OCI-LY3 (cell line): ENCODE results near the gene DGAT2.

Source experiments
- H2AFZ ChIP-seq: fragments of 200-600, 300-600 bp; shearing (Covaris generic); 2 replicates; pipeline ENCODE4 v1.6.0; 2014; ENCODE audit warnings: antibody characterized with exemption, low read depth, low read length
- H3K27ac ChIP-seq: fragments of 200-600, 300-600 bp; sonication (generic); 2 replicates; pipeline ENCODE4 v1.5.1; 2014; ENCODE audit warnings: mild to moderate bottlenecking, low read length, moderate library complexity, mixed read lengths
- H3K27me3 ChIP-seq: fragments of 200-600, 300-600 bp; sonication (generic); 2 replicates; pipeline ENCODE4 v1.6.1; 2014; ENCODE audit warnings: low read depth, low read length, mixed read lengths
- H3K36me3 ChIP-seq: fragments of 200-600, 300-600 bp; sonication (generic); replicated peaks from 2 replicates; pipeline ENCODE3; 2014; ENCODE audit warnings: low read depth, low read length, mixed read lengths
- H3K4me1 ChIP-seq: fragments of 300-600, 200-600 bp; sonication (generic); 2 replicates; pipeline ENCODE4 v1.6.1; 2014; ENCODE audit warnings: low read length, mixed read lengths
- H3K4me2 ChIP-seq: fragments of 200-600, 300-600 bp; sonication (generic); 2 replicates; pipeline ENCODE4 v1.6.1; 2014; ENCODE audit warnings: low read length, mixed read lengths
- H3K4me3 ChIP-seq: fragments of 300-600, 200-600 bp; sonication (generic); 2 replicates; pipeline ENCODE4 v1.5.1; 2014; ENCODE audit warnings: antibody characterized with exemption, mild to moderate bottlenecking, low read length, moderate library complexity
- H3K79me2 ChIP-seq: fragments of 300-600, 200-600 bp; shearing (Covaris generic); 2 replicates; pipeline ENCODE4 v1.6.1; 2014; ENCODE audit warnings: mild to moderate bottlenecking, low read length, mixed read lengths
- H3K9ac ChIP-seq: fragments of 300-600, 200-600 bp; shearing (Covaris generic); 2 replicates; pipeline ENCODE4 v1.6.0; 2014; ENCODE audit warnings: mild to moderate bottlenecking, low read length, moderate library complexity
- H3K9me3 ChIP-seq: fragments of 200-600, 300-600 bp; shearing (Covaris generic); 2 replicates; pipeline ENCODE4 v1.6.1; 2014; ENCODE audit warnings: low read length, mixed read lengths; ENCODE audit not compliant: insufficient read depth
- H4K20me1 ChIP-seq: fragments of 200-600, 300-600 bp; sonication (generic); 2 replicates; pipeline ENCODE4 v1.6.1; 2016; ENCODE audit warnings: low read length, mixed read lengths; ENCODE audit not compliant: insufficient read depth
- EZH2phosphoT487 ChIP-seq: fragments of 200-600 bp; shearing (Covaris generic); IDR thresholded peaks from 2 replicates; pipeline ENCODE4 v1.6.1; 2018; ENCODE audit warnings: antibody characterized with exemption, mixed run types, low read depth
- TF ChIP-seq, protein P1 (sequence below): fragments of 200-600, 300-600 bp; sonication (generic); IDR thresholded peaks from 2 replicates; pipeline ENCODE4 v1.5.1; 2014; ENCODE audit warnings: antibody characterized with exemption, low read length, low read depth

The DGAT2 gene

DNA sequence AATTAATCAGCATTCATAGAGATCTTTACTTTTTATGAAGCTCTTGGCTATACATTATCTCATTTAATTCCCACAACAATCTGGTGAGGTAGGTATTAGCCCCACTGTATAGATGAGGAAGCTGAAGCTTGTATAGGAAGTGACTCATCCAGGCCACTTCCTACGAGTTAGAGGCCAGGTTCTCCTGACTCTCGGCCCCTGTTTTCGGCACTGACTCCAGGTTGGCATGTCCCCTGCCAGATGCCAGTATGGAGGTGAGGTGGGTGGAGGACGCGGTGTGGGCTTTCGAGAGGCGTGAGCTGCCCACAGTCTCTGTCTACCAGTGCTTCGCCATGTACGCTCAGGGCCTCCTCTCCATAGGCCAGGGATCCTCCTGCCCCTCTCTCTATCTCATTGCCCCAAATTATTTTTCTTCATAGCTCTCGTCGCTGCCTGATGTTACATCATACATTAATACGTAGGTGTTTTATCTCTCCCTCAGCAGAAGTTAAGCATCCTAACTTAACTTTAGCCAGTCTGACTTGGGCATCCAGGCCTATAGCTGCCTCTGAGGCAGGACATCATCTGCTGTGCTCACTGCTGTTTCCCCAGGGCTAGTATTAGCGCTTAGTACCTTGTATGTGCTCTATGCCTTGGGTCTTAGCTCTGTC is 9.0 kb downstream of the DGAT2 start:
- no peaks in the 10 kb centered on the region for H3K9me3 ChIP-seq
- no peak overlapping the region for H3K27ac ChIP-seq
- H3K9ac ChIP-seq, result no peak overlapping the region
- peaks cover 16% of the 10 kb centered on the region for H3K36me3 ChIP-seq
- no peak overlapping the region for H3K4me3 ChIP-seq
- H2AFZ ChIP-seq, result no peak overlapping the region
- peaks cover 19% of the 10 kb centered on the region for H3K79me2 ChIP-seq
- peaks cover 37% of the 10 kb centered on the region for H3K4me1 ChIP-seq
- no peaks in the 10 kb centered on the region for H4K20me1 ChIP-seq
- no peaks in the 10 kb centered on the region for H3K27me3 ChIP-seq
- H3K4me2 ChIP-seq, result no peak overlapping the region
- TF ChIP-seq EZH2phosphoT487, result no peak

DNA sequence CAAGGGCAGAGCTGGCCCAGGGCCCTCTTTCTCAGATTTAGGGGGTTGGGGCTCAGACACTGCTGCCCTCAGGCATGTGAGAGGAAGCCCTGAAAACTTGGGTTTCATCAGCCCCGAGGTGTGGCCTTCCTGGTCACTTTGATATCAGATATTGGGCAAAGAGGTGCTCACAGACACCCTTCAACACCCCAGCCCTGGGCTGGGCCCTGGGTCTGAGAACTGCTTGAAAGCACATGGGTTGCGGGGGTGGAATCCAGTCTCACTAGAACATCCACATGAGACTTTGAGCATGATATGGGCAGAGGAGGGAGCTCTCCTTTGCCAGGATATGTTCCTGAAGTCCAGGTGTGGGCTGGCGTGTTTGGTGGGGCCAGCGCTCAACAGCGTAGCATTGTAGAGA is 10.4 kb downstream of the DGAT2 start:
- Histone ChIP-seq H3K36me3 (peaks cover 16% of the 10 kb centered on the region), H2AFZ (no peak overlapping the region), H3K9ac (no peak overlapping the region), H3K4me2 (no peak overlapping the region), H3K27me3 (no peaks in the 10 kb centered on the region), H3K4me3 (no peak overlapping the region), H3K79me2 (peaks cover 13% of the 10 kb centered on the region), H3K9me3 (no peaks in the 10 kb centered on the region), H4K20me1 (no peaks in the 10 kb centered on the region), H3K27ac (no peak overlapping the region), H3K4me1 (peaks cover 23% of the 10 kb centered on the region)
- no peak for TF ChIP-seq EZH2phosphoT487
- TF ChIP-seq, protein P1, sequence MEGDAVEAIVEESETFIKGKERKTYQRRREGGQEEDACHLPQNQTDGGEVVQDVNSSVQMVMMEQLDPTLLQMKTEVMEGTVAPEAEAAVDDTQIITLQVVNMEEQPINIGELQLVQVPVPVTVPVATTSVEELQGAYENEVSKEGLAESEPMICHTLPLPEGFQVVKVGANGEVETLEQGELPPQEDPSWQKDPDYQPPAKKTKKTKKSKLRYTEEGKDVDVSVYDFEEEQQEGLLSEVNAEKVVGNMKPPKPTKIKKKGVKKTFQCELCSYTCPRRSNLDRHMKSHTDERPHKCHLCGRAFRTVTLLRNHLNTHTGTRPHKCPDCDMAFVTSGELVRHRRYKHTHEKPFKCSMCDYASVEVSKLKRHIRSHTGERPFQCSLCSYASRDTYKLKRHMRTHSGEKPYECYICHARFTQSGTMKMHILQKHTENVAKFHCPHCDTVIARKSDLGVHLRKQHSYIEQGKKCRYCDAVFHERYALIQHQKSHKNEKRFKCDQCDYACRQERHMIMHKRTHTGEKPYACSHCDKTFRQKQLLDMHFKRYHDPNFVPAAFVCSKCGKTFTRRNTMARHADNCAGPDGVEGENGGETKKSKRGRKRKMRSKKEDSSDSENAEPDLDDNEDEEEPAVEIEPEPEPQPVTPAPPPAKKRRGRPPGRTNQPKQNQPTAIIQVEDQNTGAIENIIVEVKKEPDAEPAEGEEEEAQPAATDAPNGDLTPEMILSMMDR, result no peak

DNA sequence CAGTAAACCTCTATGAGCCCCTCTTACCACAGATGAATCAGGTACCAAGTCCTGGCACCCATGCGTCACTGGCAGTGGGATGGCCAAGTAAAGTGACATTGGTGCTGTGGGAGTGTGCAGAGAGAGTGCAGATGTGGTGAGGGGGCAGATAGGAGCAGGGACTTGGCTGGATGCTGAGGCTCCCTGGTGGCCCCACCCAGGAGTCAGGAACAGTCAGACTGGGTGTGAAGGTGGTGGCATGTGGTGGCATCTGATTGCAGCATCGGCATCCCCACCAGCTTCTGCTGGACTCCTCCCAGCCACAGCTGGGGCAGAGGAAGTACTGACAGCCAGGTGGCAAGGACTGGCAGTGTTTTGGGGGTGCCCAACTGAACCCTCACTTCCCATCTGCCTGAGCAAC is 11.4 kb downstream of the DGAT2 start:
- Histone ChIP-seq H2AFZ (no peak overlapping the region), H3K36me3 (peaks cover 8% of the 10 kb centered on the region), H4K20me1 (no peaks in the 10 kb centered on the region), H3K4me3 (no peak overlapping the region), H3K27me3 (no peaks in the 10 kb centered on the region), H3K27ac (no peak overlapping the region), H3K4me2 (no peak overlapping the region), H3K79me2 (peaks cover 3% of the 10 kb centered on the region; the same call in 1 of the 2 replicates), H3K4me1 (peaks cover 15% of the 10 kb centered on the region), H3K9ac (no peak overlapping the region), H3K9me3 (no peaks in the 10 kb centered on the region)
- no peak for TF ChIP-seq EZH2phosphoT487
- TF ChIP-seq, protein P1, result no peak

DNA sequence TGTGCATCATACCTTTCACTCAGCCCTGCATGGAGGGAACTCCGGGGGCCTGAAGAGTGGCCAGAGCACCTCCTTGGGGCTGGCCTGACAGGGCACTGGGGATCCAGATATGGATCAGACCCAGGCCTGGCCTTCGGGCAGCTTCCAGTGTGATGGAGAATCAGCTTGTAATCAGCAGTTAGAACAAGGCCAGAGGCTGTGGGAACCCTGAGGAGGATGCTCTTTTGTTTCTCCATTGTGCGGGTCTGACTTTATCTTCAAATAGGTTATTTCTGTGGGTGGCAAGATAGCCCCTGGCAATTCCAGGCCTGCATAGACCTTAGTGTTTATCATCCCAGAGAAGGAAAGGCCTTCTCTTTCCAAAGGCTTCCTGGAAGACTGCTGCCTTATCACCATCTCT is 12.3 kb downstream of the DGAT2 start:
- peaks cover 19% of the 10 kb centered on the region for H3K4me1 ChIP-seq
- H4K20me1 ChIP-seq, result no peaks in the 10 kb centered on the region
- no peaks in the 10 kb centered on the region for H3K79me2 ChIP-seq
- TF ChIP-seq, protein P1, result no peak
- no peak for TF ChIP-seq EZH2phosphoT487
- H3K4me3 ChIP-seq, result no peak overlapping the region
- H3K9me3 ChIP-seq, result no peaks in the 10 kb centered on the region
- H3K27ac ChIP-seq, result no peak overlapping the region
- H3K36me3 ChIP-seq, result peaks cover 11% of the 10 kb centered on the region
- no peaks in the 10 kb centered on the region for H3K27me3 ChIP-seq
- H2AFZ ChIP-seq, result no peak overlapping the region
- no peak overlapping the region for H3K9ac ChIP-seq
- no peak overlapping the region for H3K4me2 ChIP-seq
